GM19023 (cell line): ENCODE results near the gene ANGPTL8.

Source experiments
- ATAC-seq: cut with Tn5 transposase; IDR thresholded peaks from one replicate; pipeline ENCODE4 v1.9.1; 2021; ENCODE audit warnings: mild to moderate bottlenecking, moderate library complexity; ENCODE audit not compliant: unreplicated experiment

The ANGPTL8 gene

DNA sequence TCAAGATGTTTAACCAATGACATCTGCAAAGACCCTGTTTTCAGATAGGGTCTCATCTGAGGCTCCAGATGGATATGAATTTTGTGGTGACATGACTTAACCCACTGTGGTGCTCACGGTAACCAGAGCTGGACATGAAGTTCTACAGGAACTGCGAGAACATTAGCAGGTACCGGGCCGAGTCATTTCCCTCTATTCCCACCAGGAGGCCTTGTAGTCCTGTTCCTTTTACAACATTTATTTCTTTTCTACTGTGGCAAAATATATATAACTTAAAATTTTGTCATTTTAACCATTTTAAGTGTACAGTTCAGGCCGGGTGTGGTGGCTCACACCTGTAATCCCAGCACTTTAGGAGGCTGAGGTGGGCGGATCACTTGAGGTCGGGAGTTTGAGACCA is 48.9 kb downstream of the ANGPTL8 start:
- no peak for ATAC-seq

DNA sequence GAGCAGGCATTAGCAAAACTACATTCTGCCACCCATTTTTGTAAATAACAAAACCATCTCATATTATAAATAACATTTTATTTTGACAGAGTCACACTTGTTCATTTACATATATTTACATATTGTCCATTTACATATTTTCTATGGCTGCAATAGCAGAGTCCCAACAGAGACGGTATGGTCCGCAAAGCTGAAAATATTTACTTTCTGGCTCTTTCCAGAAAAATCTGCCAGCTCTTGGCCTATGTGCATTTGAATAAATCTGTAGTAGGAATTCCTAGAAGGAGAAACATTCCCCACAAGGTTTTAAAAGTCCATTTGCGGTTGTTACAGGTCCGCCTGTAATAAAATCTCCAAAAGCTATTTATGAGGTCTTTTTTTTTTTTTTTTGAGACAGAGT is 50.8 kb downstream of the ANGPTL8 start:
- ATAC-seq: no peak

DNA sequence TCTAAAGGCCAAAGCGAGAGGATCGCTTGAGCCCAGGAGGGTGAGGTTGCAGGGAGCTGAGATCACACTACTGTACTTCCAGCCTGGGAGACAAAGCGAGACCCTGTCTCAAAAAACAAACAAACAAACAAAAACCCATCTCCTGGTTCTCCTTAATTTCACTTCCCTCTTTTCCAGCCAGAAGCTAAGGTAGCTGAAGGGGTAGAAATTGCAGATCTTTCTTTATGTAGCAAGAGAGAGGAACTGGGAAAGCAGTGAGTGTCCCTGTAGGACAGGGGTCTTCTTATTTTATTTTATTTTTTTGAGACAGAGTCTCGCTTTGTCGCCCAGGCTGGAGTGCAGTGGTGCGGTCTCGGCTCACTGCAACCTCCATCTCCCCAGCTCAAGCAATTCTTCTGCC is 52.0 kb downstream of the ANGPTL8 start:
- ATAC-seq: no peak
